Measurements from ENCODE around the gene AMPD2.
A peak's percentile ranks its signal among the peaks of the same experiment; 100 is the strongest.

AMPD2 gene

DNA sequence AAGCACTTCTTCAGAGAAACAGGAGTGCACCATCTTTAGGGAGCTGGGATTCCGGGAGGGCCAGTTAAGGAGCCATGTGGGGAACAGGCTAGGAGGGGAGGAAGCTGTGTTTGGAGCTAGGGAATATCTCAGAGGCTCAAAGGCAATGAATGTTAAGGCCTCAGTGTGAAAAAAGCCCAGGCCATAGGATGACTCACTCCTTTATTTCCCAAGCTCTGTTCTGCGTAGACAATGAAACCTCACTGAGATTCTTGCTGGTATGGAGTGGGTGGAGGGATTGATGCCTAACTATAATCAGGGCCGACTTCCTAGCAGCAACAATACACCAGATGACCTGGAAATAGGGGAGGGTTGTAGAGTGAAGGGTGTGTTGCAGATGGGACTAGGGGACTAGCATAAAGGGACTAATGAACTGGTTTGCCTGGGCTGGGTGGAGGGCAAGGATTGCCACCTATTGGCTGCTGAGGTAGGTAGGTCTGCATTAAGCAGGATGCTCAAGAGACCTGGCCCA lies 2.3 kb upstream of the AMPD2 start:
- DNase-seq (ENCODE audit: low read depth in 2 of 2): no peak

DNA sequence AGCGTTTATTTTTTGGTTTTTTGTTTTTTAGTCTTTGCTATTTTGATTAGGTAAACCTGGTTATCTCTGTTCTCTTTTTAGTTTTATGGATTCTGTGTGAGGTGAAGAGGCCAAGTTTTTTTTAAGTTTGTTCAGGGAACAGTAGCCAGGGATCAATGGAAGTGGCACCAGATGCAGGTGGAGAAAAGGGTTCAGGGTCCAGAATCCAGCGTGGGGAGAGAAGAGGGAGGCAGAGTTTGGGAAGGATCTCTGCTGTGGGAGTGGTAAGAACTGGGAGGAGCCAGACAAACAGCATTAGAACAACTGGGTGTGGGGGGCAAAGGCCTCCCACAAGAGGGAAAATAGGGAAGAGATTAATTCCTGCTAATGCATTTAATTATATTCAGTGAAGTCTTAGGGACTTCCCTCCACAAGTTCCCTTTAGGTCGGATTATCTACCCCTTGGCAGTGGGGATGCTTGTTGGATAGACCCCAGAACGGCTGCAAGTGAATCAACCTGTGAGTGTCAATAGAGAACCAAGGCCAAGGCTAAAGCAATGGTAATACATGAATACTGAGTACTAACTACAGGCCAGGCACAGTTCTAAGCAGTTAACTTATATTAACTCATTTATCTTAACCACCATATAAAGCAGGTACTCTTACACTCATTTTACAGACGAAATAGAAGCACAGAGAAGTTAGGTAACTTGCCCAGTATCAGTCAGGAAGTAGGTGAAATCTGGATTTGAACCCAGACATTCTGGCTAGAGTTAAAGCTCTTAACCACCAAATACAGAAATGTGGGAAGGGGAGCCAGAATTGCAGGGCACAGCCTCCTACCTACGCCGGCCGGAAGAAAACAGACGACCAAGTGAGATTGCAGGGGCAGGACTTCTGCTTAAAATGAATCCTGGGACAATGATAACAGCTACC lies 719 bp upstream of the AMPD2 start:
- DNase-seq (ENCODE audit: low read depth in 2 of 2): no peak

- no peak for DNase-seq (ENCODE audit: low read depth in 2 of 2)
Observed at GRCh38 chr1:109620401-109620791, 759 bp downstream of the AMPD2 start.

GRCh38 chr1:109620841-109621286 lies 1.2 kb downstream of the AMPD2 start:
- peak; percentile 97 to 98 for DNase-seq (ENCODE audit: low read depth in 2 of 2)

GRCh38 chr1:109621379-109622136 lies 1.9 kb downstream of the AMPD2 start:
- no peak for DNase-seq (ENCODE audit: low read depth in 2 of 2)

GRCh38 chr1:109622137-109622892 lies 2.7 kb downstream of the AMPD2 start:
- no peak for DNase-seq (ENCODE audit: low read depth in 2 of 2)

- DNase-seq (ENCODE audit: low read depth in 2 of 2): no peak
Observed at GRCh38 chr1:109622895-109623294, 3.3 kb downstream of the AMPD2 start.

DNA sequence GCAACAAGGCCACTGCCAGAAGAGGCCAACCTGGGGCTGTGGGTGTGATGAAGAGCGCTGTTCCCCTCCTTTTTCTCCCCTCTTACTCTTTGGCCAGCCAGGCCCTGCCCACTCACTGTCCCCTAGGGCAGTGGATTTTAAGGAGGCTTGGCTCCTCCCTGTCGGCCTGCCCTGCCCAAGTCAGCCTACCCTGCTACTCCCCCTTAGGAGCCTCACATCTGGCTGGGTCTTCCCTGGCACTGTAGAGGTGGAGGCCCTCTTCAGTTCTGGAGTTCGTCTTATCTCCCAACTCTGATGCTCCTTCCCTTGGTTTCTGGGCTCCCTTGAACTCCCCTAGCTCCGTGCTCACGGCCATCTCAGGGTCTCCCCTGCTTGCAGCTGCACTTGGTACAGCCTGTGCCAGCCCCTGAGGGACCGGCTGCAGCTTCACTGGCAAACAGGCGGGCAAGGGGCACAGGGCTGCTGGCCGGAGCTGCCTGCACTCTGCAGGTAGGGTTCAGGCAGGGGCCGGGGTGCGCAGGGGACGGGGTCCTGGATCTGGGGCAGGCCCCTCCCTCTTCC lies 4.0 kb downstream of the AMPD2 start:
- no peak for DNase-seq (ENCODE audit: low read depth in 2 of 2)

- DNase-seq (ENCODE audit: low read depth in 2 of 2): no peak
Observed at GRCh38 chr1:109624201-109625010, 4.8 kb downstream of the AMPD2 start.

- DNase-seq (ENCODE audit: low read depth in 2 of 2): no peak
Observed at GRCh38 chr1:109625176-109625575, 5.5 kb downstream of the AMPD2 start.

- DNase-seq (ENCODE audit: low read depth in 2 of 2): no peak
Observed at GRCh38 chr1:109625601-109626560, 6.2 kb downstream of the AMPD2 start.

- DNase-seq (ENCODE audit: low read depth in 2 of 2): no peak
Observed at GRCh38 chr1:109626682-109627408, 7.2 kb downstream of the AMPD2 start.

DNA sequence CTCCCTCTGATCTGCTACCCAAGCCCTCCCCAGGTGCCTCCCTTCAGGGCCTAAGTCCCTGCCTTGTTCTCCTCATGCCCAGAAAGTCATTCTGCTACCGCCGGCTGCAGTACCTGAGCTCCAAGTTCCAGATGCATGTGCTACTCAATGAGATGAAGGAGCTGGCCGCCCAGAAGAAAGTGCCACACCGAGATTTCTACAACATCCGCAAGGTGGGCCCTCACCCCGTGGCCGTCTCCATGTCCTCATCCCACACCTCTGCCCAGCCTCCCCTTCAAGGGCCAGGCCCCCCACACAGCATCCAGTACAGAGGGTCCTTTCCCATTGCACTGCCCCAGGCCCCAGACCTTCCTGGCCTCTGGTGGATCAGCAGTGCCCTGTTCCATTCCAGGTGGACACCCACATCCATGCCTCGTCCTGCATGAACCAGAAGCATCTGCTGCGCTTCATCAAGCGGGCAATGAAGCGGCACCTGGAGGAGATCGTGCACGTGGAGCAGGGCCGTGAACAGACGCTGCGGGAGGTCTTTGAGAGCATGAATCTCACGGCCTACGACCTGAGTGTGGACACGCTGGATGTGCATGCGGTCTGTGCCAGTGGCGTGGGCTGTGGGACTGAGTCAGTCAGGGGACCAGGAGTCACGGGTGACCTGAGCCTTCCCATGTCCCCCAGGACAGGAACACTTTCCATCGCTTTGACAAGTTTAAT lies 8.2 kb downstream of the AMPD2 start:
- DNase-seq (ENCODE audit: low read depth in 2 of 2): no peak

- DNase-seq (ENCODE audit: low read depth in 2 of 2): no peak
Observed at GRCh38 chr1:109628540-109629321, 9.1 kb downstream of the AMPD2 start.

GRCh38 chr1:109629372-109630030 lies 9.9 kb downstream of the AMPD2 start:
- no peak for DNase-seq (ENCODE audit: low read depth in 2 of 2)

DNA sequence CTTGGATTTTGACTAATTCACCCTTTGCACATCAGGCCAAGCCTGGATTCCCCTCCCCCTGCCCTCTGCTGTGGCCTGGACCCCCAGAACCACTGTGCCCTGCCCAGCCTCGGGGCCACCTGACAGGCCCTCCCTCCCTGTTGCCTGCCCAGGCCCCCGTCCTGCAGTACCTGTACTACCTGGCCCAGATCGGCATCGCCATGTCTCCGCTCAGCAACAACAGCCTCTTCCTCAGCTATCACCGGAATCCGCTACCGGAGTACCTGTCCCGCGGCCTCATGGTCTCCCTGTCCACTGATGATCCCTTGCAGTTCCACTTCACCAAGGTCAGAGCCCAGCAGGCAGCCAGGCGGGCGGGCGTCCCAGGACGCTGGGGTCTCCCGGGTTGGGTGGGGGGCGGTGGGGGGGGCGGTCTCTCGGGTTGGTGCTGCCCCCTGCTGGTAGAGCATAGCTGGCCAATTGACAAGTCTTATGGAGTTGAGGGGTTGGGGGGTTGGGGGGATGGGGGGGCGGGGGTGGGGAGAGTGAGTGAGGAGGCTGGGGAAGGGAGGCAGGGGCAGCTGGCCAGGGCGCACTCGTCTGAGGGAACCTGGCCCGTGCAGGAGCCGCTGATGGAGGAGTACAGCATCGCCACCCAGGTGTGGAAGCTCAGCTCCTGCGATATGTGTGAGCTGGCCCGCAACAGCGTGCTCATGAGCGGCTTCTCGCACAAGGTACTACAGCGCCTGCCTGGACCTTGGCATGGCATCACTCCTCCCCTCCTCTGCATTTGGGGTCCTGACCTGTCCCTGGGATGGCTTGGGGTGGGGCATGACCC lies 10.7 kb downstream of the AMPD2 start:
- DNase-seq (ENCODE audit: low read depth in 2 of 2): no peak

All from stimulated activated CD8-positive, alpha-beta memory T cell treated with anti-CD3 and anti-CD28 coated beads, Interleukin-15, amount 100 ng/mL, for 48 hours (primary cell).